GM21529 (cell line): ENCODE measurements around the gene IMPG2.

Experiments
- ATAC-seq: cut with Tn5 transposase; IDR thresholded peaks from one replicate; pipeline ENCODE4 v1.9.1; 2021; ENCODE audit not compliant: unreplicated experiment

The IMPG2 gene

GRCh38 chr3:101243285-101244211 lies 76.8 kb downstream of the IMPG2 start:
- no peak for ATAC-seq

- no peak for ATAC-seq
Observed at GRCh38 chr3:101240719-101241399, 79.5 kb downstream of the IMPG2 start.

GRCh38 chr3:101235048-101235447 lies 85.3 kb downstream of the IMPG2 start:
- no peak for ATAC-seq

GRCh38 chr3:101230618-101231017 lies 89.8 kb downstream of the IMPG2 start:
- no peak for ATAC-seq

- no peak for ATAC-seq
Observed at GRCh38 chr3:101229681-101230080, 90.7 kb downstream of the IMPG2 start.

- ATAC-seq, result no peak
Observed at GRCh38 chr3:101228441-101228840, 91.9 kb downstream of the IMPG2 start.

GRCh38 chr3:101224739-101225138 lies 95.6 kb downstream of the IMPG2 start:
- ATAC-seq, result no peak

- no peak for ATAC-seq
Observed at GRCh38 chr3:101223016-101223415, 97.4 kb downstream of the IMPG2 start.

- no peak for ATAC-seq
Observed at GRCh38 chr3:101219842-101220560, 100.4 kb downstream of the IMPG2 start.

- ATAC-seq, result no peak
Observed at GRCh38 chr3:101217472-101218245, 102.7 kb downstream of the IMPG2 start.

- ATAC-seq, result no peak
Observed at GRCh38 chr3:101216710-101217465, 103.5 kb downstream of the IMPG2 start.

GRCh38 chr3:101212730-101213129 lies 107.6 kb downstream of the IMPG2 start:
- no peak for ATAC-seq

GRCh38 chr3:101204246-101204645 lies 116.1 kb downstream of the IMPG2 start:
- ATAC-seq, result no peak

- no peak for ATAC-seq
Observed at GRCh38 chr3:101203411-101203810, 117.0 kb downstream of the IMPG2 start.

- ATAC-seq, result no peak
Observed at GRCh38 chr3:101202640-101203039, 117.7 kb downstream of the IMPG2 start.

- ATAC-seq, result no peak
Observed at GRCh38 chr3:101200461-101200860, 119.9 kb downstream of the IMPG2 start.

- no peak for ATAC-seq
Observed at GRCh38 chr3:101195951-101196713, 124.2 kb downstream of the IMPG2 start.

- no peak for ATAC-seq
Observed at GRCh38 chr3:101194392-101194791, 126.0 kb downstream of the IMPG2 start.

GRCh38 chr3:101193957-101194356 lies 126.4 kb downstream of the IMPG2 start:
- ATAC-seq, result no peak
